Subcutaneous adipose tissue (tissue), 4 donors: ENCODE measurements around the gene VPS18. TPM values are rescaled to one million over a fixed set of nuclear protein-coding genes. Genes with fewer than 3 reads are reported as not detected.

Experiments used
- CTCF ChIP-seq: fragments of 450-650 bp; IDR thresholded peaks from one replicate; pipeline ENCODE4 v1.5.1; 2016; ENCODE audit warnings: low read depth, mild to moderate bottlenecking, control low read depth, antibody characterized with exemption, moderate library complexity
- total RNA-seq, 4 donors: library from RNA; depleted of rRNA; stranded (reverse); fragments of >200 nt; gene quantifications; one replicate each; pipeline ENCODE4 v1.1.0, GENCODE V29; 2016

VPS18 gene
- total RNA-seq, 4 donors from 2014 or later = 10.9 to 20.9 (median 19.6) TPM

- TF ChIP-seq CTCF = no peak
These were observed 12.1 kb downstream of the VPS18 start for GRCh38 chr15:40906091-40906990.

GRCh38 chr15:40906991-40907802, 12.9 kb downstream of the VPS18 start:
- TF ChIP-seq CTCF = no peak

- TF ChIP-seq CTCF = no peak
These were observed 13.8 kb downstream of the VPS18 start for GRCh38 chr15:40908095-40908494.

- TF ChIP-seq CTCF = no peak
These were observed 15.7 kb downstream of the VPS18 start for GRCh38 chr15:40909662-40910630.

- TF ChIP-seq CTCF = no peak
These were observed 16.9 kb downstream of the VPS18 start for GRCh38 chr15:40911141-40911540.

- no peak for TF ChIP-seq CTCF
These were observed 17.4 kb downstream of the VPS18 start for GRCh38 chr15:40911693-40912092.
